RPMI7951 (cell line): ENCODE results near the gene CTNNBL1. TPM values are rescaled to one million over a fixed set of nuclear protein-coding genes. Genes with fewer than 3 reads are reported as not detected.

Experiments
- DNase-seq: peaks from one replicate; pipeline ENCODE4 v3.0.0-alpha.2; 2012; ENCODE audit warnings: low read depth
- total RNA-seq: library from RNA; depleted of rRNA; stranded (reverse); fragments of >200 nt; shearing (Covaris generic); gene quantifications from 2 replicates; pipeline ENCODE4 v1.2.3, GENCODE V29; 2014

CTNNBL1 gene
- total RNA-seq, 1 experiment from 2014 or later = 57.9 TPM

- no peak for DNase-seq
These were observed 204.6 kb downstream of the CTNNBL1 start for GRCh38 chr20:37898233-37899104.

- DNase-seq = no peak
These were observed 205.5 kb downstream of the CTNNBL1 start for GRCh38 chr20:37899105-37900045.

GRCh38 chr20:37901240-37901639 is 207.4 kb downstream of the CTNNBL1 start:
- no peak for DNase-seq

- peak; percentile 82 for DNase-seq
These were observed 208.0 kb downstream of the CTNNBL1 start for GRCh38 chr20:37901654-37902503.

GRCh38 chr20:37902504-37903313 is 208.9 kb downstream of the CTNNBL1 start, which contains the start of gene VSTM2L:
Gene VSTM2L, plus strand, starts transcription at chr20:37903127. Its CDS starts 224 bp downstream, at chr20:37903351.
- DNase-seq = peak; percentile 84

GRCh38 chr20:37903317-37904007 is 209.6 kb downstream of the CTNNBL1 start:
- DNase-seq = no peak

GRCh38 chr20:37904008-37904642 is 210.3 kb downstream of the CTNNBL1 start:
- no peak for DNase-seq

GRCh38 chr20:37904845-37905373 is 211.1 kb downstream of the CTNNBL1 start:
- no peak for DNase-seq

GRCh38 chr20:37905671-37906613 is 212.1 kb downstream of the CTNNBL1 start:
- no peak for DNase-seq

- DNase-seq = no peak
These were observed 213.5 kb downstream of the CTNNBL1 start for GRCh38 chr20:37907330-37907676.

GRCh38 chr20:37907677-37908401 is 214.0 kb downstream of the CTNNBL1 start:
- DNase-seq = peak; percentile 88

GRCh38 chr20:37911261-37911660 is 217.4 kb downstream of the CTNNBL1 start:
- DNase-seq = no peak

- peak; percentile 86 for DNase-seq
These were observed 218.0 kb downstream of the CTNNBL1 start for GRCh38 chr20:37911838-37912281.

GRCh38 chr20:37912874-37913273 is 219.0 kb downstream of the CTNNBL1 start:
- no peak for DNase-seq

GRCh38 chr20:37913567-37914366 is 219.9 kb downstream of the CTNNBL1 start:
- DNase-seq = no peak

- DNase-seq = no peak
These were observed 220.5 kb downstream of the CTNNBL1 start for GRCh38 chr20:37914367-37914671.
